Trophoblast cell (in vitro differentiated cells and primary cell): ENCODE results near the gene EPS8L1.

Experiments used
- DNase-seq, 2 donors: peaks; one replicate each; pipeline ENCODE4 v3.0.0-alpha.2; 2016
- H2AFZ ChIP-seq: 2 replicates; pipeline ENCODE4 v1.6.1; 2013; ENCODE audit warnings: low read length, moderate library complexity, mild to moderate bottlenecking; ENCODE audit not compliant: insufficient read depth, poor library complexity
- H2AK5ac ChIP-seq: 2 replicates; pipeline ENCODE4 v1.6.1; 2013; ENCODE audit warnings: mild to moderate bottlenecking, low read length
- H2BK120ac ChIP-seq: 2 replicates; pipeline ENCODE4 v1.6.1; 2013; ENCODE audit warnings: low read length, mild to moderate bottlenecking, moderate library complexity; ENCODE audit not compliant: insufficient read depth, poor library complexity
- H2BK12ac ChIP-seq: 2 replicates; pipeline ENCODE4 v1.6.1; 2013; ENCODE audit warnings: mild to moderate bottlenecking, low read length, moderate library complexity
- H2BK5ac ChIP-seq: 2 replicates; pipeline ENCODE4 v1.6.1; 2013; ENCODE audit warnings: low read length, low read depth, moderate library complexity, mild to moderate bottlenecking; ENCODE audit not compliant: poor library complexity
- H3K14ac ChIP-seq: 2 replicates; pipeline ENCODE4 v1.6.1; 2013; ENCODE audit warnings: mild to moderate bottlenecking, low read length
- H3K18ac ChIP-seq: 2 replicates; pipeline ENCODE4 v1.6.1; 2013; ENCODE audit warnings: mild to moderate bottlenecking, low read length
- H3K23ac ChIP-seq: 2 replicates; pipeline ENCODE4 v1.6.1; 2013; ENCODE audit warnings: low read length
- H3K27ac ChIP-seq: 2 replicates; pipeline ENCODE4 v1.5.1; 2013; ENCODE audit warnings: low read depth, mild to moderate bottlenecking, inconsistent platforms, low read length, moderate library complexity
- H3K27me3 ChIP-seq: 2 replicates; pipeline ENCODE4 v1.6.1; 2013; ENCODE audit warnings: inconsistent platforms, mild to moderate bottlenecking, low read length, moderate library complexity; ENCODE audit not compliant: insufficient read depth
- H3K36me3 ChIP-seq, 2 experiments: 1 replicate in 1 of 2; 2 replicates in 1 of 2; pipeline ENCODE4 v1.6.1; 2013; ENCODE audit warnings: low read length in 2 of 2, mild to moderate bottlenecking in 2 of 2, moderate library complexity in 1 of 2; ENCODE audit not compliant: insufficient read depth in 2 of 2, control insufficient read depth in 1 of 2
- H3K4ac ChIP-seq: 2 replicates; pipeline ENCODE4 v1.6.1; 2013; ENCODE audit warnings: low read depth, mild to moderate bottlenecking, low read length, moderate library complexity
- H3K4me1 ChIP-seq, 2 experiments: 1 replicate in 1 of 2; 2 replicates in 1 of 2; pipeline ENCODE4 v1.6.1; 2013; ENCODE audit warnings: low read length in 2 of 2, mild to moderate bottlenecking in 2 of 2, moderate library complexity in 1 of 2; ENCODE audit not compliant: insufficient read depth in 2 of 2, control insufficient read depth in 1 of 2
- H3K4me2 ChIP-seq: 2 replicates; pipeline ENCODE4 v1.6.1; 2013; ENCODE audit warnings: inconsistent platforms, mild to moderate bottlenecking, low read length, moderate library complexity
- H3K4me3 ChIP-seq: 2 replicates; pipeline ENCODE4 v1.5.1; 2013; ENCODE audit warnings: mild to moderate bottlenecking, low read depth, low read length, inconsistent platforms
- H3K79me1 ChIP-seq: one replicate; pipeline ENCODE4 v1.6.1; 2013; ENCODE audit warnings: low read length
- H3K79me2 ChIP-seq: 2 replicates; pipeline ENCODE4 v1.6.1; 2013; ENCODE audit warnings: low read length, mild to moderate bottlenecking; ENCODE audit not compliant: control insufficient read depth, insufficient read depth, poor library complexity
- H3K9ac ChIP-seq: 2 replicates; pipeline ENCODE4 v1.6.1; 2013; ENCODE audit warnings: mild to moderate bottlenecking, low read length
- H3K9me3 ChIP-seq: 2 replicates; pipeline ENCODE4 v1.6.1; 2013; ENCODE audit warnings: low read depth, mild to moderate bottlenecking, control low read depth, inconsistent platforms, low read length; ENCODE audit not compliant: insufficient read depth
- H4K12ac ChIP-seq: 2 replicates; pipeline ENCODE4 v1.6.1; 2013; ENCODE audit warnings: low read depth, mild to moderate bottlenecking, low read length, moderate library complexity
- H4K8ac ChIP-seq: 2 replicates; pipeline ENCODE4 v1.6.1; 2013; ENCODE audit warnings: low read depth, mild to moderate bottlenecking, low read length, moderate library complexity
- H4K91ac ChIP-seq: one replicate; pipeline ENCODE4 v1.6.1; 2013; ENCODE audit warnings: low read depth, mild to moderate bottlenecking, low read length, moderate library complexity
- WGBS: extraction: QIAGEN DNeasy Blood & Tissue Kit; methylation state at CpG from one replicate; pipeline ENCODE4 v1.1.7; 2013; ENCODE audit warnings: missing lambda C conversion rate; ENCODE audit not compliant: insufficient read length, insufficient coverage; ENCODE audit errors: extremely low coverage; 5-methylcytosine and 5-hydroxymethylcytosine counted together

EPS8L1 gene

GRCh38 chr19:55118401-55118991 lies 42.8 kb downstream of the EPS8L1 start:
- Histone ChIP-seq H3K14ac (peak overlapping the region; percentile 79), H3K4me1 (peaks cover 20 to 24% of the 10 kb centered on the region in 2 experiments), H2BK12ac (peak overlapping the region; percentile 15), H3K36me3 (peaks cover 0 to 2% of the 10 kb centered on the region in 2 experiments), H4K91ac (peak overlapping the region; percentile 90), H3K27me3 (no peaks in the 10 kb centered on the region), H2BK5ac (peak overlapping the region; percentile 16), H2BK120ac (peak overlapping the region; percentile 61), H4K8ac (peak overlapping the region; percentile 97), H3K4ac (peak overlapping the region; percentile 60), H3K4me2 (peak overlapping the region; percentile 68), H2AFZ (peak overlapping the region; percentile 89), H3K9ac (no peak overlapping the region), H3K4me3 (peak overlapping the region; percentile 41), H4K12ac (peak overlapping the region; percentile 99), H3K79me2 (peaks cover 23% of the 10 kb centered on the region), H3K9me3 (no peaks in the 10 kb centered on the region), H3K27ac (peak overlapping the region; percentile 47), H3K79me1 (peaks cover 13% of the 10 kb centered on the region), H3K18ac (peak overlapping the region; percentile 29), H2AK5ac (peak overlapping the region; percentile 80), H3K23ac (no peak overlapping the region)
- WGBS, result no CpG with 5 or more reads among the region's 22 CpGs
- no peak for DNase-seq

- no peak overlapping the region for H2BK12ac ChIP-seq
- H3K9ac ChIP-seq, result no peak overlapping the region
Observed at GRCh38 chr19:55119053-55119452, 43.4 kb downstream of the EPS8L1 start.

GRCh38 chr19:55131421-55131820 lies 55.8 kb downstream of the EPS8L1 start:
- no peak overlapping the region for H3K18ac ChIP-seq
- H3K4me3 ChIP-seq, result no peak overlapping the region
- H3K4me1 ChIP-seq, result peaks cover 0 to 7% of the 10 kb centered on the region in 2 experiments
- H2BK120ac ChIP-seq, result no peak overlapping the region
- H3K4ac ChIP-seq, result no peak overlapping the region
- H3K9ac ChIP-seq, result no peak overlapping the region
- H2BK12ac ChIP-seq, result no peak overlapping the region
- no peak overlapping the region for H3K23ac ChIP-seq
- DNase-seq, result peak; percentile 89 to 97
- no peak overlapping the region for H2BK5ac ChIP-seq
- no peaks in the 10 kb centered on the region for H3K79me2 ChIP-seq
- H3K4me2 ChIP-seq, result no peak overlapping the region
- no peak overlapping the region for H3K14ac ChIP-seq
- no peak overlapping the region for H2AK5ac ChIP-seq
- H3K36me3 ChIP-seq, result no peaks in the 10 kb centered on the region
- no peak overlapping the region for H4K8ac ChIP-seq
- H3K27me3 ChIP-seq, result no peaks in the 10 kb centered on the region
- no peak overlapping the region for H2AFZ ChIP-seq
- H3K9me3 ChIP-seq, result no peaks in the 10 kb centered on the region
- no CpG with 5 or more reads among the region's 16 CpGs for WGBS
- no peak overlapping the region for H3K27ac ChIP-seq
- no peak overlapping the region for H4K91ac ChIP-seq
- no peaks in the 10 kb centered on the region for H3K79me1 ChIP-seq
- H4K12ac ChIP-seq, result no peak overlapping the region

More at GRCh38 chr19:55119053-55119452, 43.4 kb downstream of the EPS8L1 start:
- whole genome bisulfite sequencing, result no CpG with 5 or more reads among the region's 14 CpGs
- no peak overlapping the region for H3K4ac ChIP-seq
- peak overlapping the region; percentile 99 for H4K12ac ChIP-seq
- H3K9me3 ChIP-seq, result no peaks in the 10 kb centered on the region
- peaks cover 13% of the 10 kb centered on the region for H3K79me1 ChIP-seq
- peaks cover 16 to 20% of the 10 kb centered on the region in 2 experiments for H3K4me1 ChIP-seq
- H3K4me3 ChIP-seq, result no peak overlapping the region
- no peak overlapping the region for H2AK5ac ChIP-seq
- peak overlapping the region; percentile 89 for H2AFZ ChIP-seq
- H4K8ac ChIP-seq, result peak overlapping the region; percentile 97
- H3K18ac ChIP-seq, result no peak overlapping the region
- H3K36me3 ChIP-seq, result peaks cover 0 to 2% of the 10 kb centered on the region in 2 experiments
- H3K4me2 ChIP-seq, result peak overlapping the region; percentile 68
- no peak overlapping the region for H3K23ac ChIP-seq
- DNase-seq, result no peak
- peaks cover 23% of the 10 kb centered on the region for H3K79me2 ChIP-seq
- no peak overlapping the region for H2BK5ac ChIP-seq
- peak overlapping the region; percentile 90 for H4K91ac ChIP-seq
- peak overlapping the region; percentile 61 for H2BK120ac ChIP-seq
- H3K14ac ChIP-seq, result no peak overlapping the region
- no peaks in the 10 kb centered on the region for H3K27me3 ChIP-seq
- H3K27ac ChIP-seq, result no peak overlapping the region

- Histone ChIP-seq H3K79me2 (no peaks in the 10 kb centered on the region), H3K36me3 (no peaks in the 10 kb centered on the region), H3K4me2 (no peak overlapping the region), H3K4me1 (peaks cover 0 to 7% of the 10 kb centered on the region in 2 experiments), H3K14ac (no peak overlapping the region), H4K8ac (no peak overlapping the region), H3K27ac (no peak overlapping the region), H2AFZ (no peak overlapping the region), H2BK5ac (no peak overlapping the region), H2BK120ac (no peak overlapping the region), H2AK5ac (no peak overlapping the region), H3K9ac (no peak overlapping the region), H3K79me1 (no peaks in the 10 kb centered on the region), H3K4me3 (no peak overlapping the region), H3K9me3 (no peaks in the 10 kb centered on the region), H2BK12ac (no peak overlapping the region), H3K4ac (no peak overlapping the region), H4K91ac (no peak overlapping the region), H3K18ac (no peak overlapping the region), H4K12ac (no peak overlapping the region), H3K23ac (no peak overlapping the region), H3K27me3 (no peaks in the 10 kb centered on the region)
- WGBS, result no CpG with 5 or more reads among the region's 14 CpGs
- peak; percentile 43 to 70 for DNase-seq
Observed at GRCh38 chr19:55132453-55133129, 56.9 kb downstream of the EPS8L1 start.
